ENCODE measurements around the gene AREL1.
A peak's percentile ranks its signal among the peaks of the same experiment; 100 is the strongest.

AREL1 gene

DNA sequence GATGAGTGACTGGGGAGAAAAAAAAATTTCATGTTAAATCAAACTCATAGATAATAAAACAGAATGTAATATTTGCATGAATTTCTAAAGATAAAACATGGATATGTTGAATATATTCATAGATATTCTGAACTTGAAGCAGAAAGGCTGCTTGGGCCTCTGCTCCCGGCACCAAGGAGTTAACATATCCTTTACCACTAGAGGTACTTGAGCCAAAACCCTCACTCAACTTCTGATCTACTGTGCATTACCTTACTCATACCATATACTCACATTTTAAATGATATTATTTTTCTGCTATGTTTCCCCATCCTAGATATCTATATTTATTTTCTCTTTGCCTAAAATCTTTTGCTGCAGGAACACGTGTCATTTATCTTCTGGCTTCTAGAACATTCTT lies 14.9 kb downstream of the AREL1 start:
- no peak for DNase-seq

DNA sequence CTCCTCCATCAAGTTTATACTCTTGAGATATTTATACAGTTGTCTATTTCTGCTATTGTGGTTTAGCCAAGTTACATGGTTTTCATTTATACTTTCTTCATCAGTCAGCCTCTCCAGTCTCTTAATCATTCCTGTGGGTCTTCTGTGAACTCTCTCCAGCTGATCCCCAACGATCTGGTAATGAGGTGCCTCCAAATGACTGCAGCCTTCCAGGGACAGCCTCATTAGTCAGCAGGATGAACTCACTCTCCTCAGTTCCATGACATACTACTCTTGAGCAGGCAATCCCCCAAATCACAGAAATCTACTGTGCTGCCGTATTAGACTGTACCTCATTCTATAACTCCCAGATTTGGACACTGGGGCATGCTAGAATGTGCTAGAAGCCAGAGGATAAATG lies 15.3 kb downstream of the AREL1 start:
- no peak for DNase-seq

- DNase-seq = no peak
Observed at GRCh38 chr14:74697011-74697410, 15.9 kb downstream of the AREL1 start.

DNA sequence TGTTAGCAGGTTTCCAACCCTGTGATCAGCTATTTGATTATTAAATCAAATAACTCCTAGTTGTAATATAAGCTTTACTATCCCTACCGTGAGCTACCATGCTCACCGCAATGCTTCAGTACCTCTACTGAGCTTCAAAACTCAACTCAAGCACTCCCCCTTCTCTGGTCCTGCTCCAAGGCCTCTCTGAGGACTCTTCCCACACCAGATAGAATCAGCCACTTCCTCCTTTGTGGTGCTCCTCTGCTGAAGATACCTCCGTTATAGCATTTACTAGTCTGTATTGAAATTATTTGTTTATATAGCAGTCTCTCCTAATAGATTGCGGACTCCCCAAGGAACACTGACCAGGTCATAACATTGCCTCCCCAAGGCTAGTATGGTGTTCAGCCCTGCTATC lies 17.5 kb downstream of the AREL1 start:
- no peak for DNase-seq

DNA sequence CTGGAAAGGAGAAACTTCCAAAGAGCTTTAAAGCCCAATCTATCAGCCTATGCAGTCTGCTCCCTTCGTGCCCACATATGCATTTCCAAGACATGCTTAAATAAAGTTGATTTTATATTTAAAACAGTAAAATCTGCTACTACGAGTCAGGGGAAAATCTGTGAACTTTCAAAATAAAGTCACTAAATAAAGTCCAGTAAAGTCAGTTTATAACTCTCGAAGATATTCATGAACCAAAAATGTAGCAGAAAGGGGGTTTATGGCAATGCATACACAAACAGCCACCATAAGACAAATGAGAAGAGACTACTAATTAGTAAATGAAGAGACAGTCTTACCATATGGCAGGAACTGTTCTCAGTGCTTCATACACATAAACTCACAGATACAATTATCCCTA lies 19.7 kb downstream of the AREL1 start:
- DNase-seq = no peak

- DNase-seq = no peak
Observed at GRCh38 chr14:74691456-74691855, 21.4 kb downstream of the AREL1 start.

GRCh38 chr14:74685921-74686678 lies 26.8 kb downstream of the AREL1 start:
- no peak for DNase-seq

DNA sequence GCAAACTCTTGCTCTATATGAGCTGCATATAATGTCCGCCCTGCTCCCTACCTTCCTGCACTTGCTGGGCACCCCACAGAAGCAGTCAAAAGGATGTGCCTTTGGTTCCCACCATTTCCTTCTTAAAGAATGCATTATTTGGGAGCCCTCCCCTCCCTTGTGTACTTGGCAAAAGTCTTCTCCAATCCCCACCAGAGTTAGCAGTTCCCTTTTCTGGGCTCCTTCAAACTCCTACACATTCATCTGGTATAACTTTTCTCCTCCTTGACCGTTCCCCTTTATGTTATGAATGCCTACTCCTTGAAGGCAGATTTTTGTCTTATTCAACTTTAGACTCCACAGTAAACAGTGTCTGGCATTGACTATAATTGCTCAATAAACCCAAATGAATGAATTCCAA lies 27.8 kb downstream of the AREL1 start:
- DNase-seq = no peak

DNA sequence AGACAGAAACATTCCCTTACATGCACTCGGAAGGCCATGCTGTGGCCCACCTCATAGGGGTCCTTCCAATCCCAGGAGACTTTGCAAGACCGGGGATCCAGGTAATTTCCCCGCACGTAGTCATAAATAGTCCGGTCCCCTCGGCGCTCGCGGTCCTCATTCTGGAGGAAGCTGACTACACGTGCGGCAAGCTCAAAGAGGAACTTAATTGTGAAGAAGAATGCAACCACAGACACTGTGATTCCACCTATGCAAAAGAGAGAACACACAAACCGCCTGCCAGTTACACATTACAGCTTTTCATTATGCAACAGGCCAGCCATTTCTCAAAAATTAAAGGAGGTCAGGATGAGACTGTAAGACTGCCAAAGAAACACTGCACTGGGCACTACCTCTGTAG lies 28.4 kb downstream of the AREL1 start:
- DNase-seq = no peak

DNA sequence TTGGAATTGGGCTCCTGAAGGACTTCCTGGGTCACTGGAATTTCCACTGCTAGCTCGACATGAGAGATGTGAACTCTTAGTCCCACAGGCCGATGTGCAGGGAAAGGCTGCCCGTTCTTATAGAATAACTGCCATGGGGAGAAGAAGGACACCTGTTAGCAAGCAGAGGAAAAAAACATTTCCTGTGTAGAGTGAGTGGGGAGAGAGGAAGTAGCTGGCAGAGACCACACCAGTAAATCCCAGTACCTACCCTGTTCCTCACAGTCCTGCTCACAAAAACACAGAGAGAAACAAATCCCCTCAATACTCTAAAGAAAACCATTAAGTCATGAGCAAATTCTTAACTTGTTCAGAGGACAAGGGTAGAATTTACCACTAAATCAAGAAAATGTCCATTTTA lies 29.5 kb downstream of the AREL1 start:
- DNase-seq = no peak

- DNase-seq = peak; percentile 46
Observed at GRCh38 chr14:74682169-74682952, 30.5 kb downstream of the AREL1 start.

GRCh38 chr14:74675219-74675618 lies 37.7 kb downstream of the AREL1 start:
- no peak for DNase-seq

DNA sequence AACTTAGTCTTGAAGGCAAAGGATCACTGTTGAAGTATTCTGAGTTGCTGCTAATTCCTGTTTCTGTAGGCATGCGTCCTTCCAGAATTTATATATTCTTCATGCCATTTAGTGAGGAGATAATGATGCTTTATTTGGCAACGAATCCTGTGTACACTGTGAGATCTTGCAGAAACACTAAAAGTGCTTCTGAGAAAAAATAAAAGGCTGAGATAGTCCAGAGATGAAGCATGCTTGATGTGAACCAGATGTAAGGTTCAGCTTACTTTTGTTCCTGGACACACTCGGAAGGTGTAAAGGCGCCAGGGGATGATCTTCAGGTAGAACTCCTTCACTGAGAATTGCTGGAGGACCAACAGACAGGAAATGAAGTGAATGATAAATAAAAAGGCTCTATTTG lies 39.1 kb downstream of the AREL1 start:
- no peak for DNase-seq

GRCh38 chr14:74671789-74672188 lies 41.1 kb downstream of the AREL1 start:
- no peak for DNase-seq

GRCh38 chr14:74670726-74671411 lies 42.0 kb downstream of the AREL1 start:
- DNase-seq = no peak

DNA sequence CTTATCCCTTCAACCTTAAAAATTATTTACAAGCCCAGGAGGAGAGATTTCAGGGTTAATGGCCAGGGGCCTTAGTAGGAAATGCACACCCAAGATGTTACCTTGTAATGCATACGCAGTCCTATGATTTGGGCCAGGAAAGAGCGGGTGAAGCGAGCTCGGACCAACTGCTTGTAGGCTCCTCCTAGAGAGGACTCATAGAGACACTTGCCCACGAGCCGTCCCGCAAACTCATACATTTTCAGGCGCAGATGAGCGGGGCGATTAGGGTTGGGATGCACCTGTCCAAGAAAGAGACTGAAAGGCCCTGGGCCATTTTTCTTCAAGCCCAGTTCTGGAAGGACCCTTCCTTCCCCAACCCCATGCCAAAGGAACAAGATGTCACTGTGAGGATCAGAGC lies 43.0 kb downstream of the AREL1 start:
- no peak for DNase-seq

DNA sequence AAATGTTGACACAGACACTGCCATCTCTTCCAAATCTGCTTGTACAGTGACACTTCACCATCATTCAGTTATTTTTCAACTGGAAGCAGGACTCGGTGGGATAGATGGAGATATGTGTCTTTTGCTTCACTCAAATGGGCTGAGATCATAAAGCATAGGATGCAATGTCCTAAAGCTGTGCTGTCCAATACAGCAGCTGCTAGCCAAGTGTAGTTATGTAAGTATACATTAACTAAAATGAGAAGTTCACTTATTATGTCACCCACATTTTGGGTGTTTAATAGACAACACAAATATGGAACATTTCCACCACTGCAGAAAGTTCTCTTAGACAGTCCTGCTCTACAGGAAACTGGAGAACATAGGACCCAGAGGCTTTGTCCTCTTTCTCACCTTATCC lies 43.6 kb downstream of the AREL1 start:
- DNase-seq = no peak

DNA sequence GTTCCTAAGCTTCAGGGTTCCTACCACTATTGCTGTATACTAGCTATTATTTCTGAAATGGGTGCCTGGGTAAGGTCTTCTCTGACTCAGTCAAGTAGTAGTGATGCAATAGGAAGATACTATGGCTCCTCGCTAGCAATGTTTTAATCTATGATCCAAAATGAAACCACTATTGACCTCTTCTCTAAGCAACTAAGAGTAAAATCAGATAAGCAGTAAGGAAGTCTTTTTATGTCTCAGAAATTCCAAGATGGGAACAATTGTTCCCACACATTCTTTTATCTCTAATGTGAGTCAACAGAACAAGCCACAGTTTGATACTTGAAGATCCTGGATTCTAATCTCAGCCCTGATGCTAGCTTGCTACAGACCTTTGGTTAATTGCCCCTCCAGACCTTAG lies 45.1 kb downstream of the AREL1 start:
- DNase-seq = no peak

GRCh38 chr14:74664717-74665116 lies 48.2 kb downstream of the AREL1 start:
- no peak for DNase-seq

GRCh38 chr14:74663884-74664283 lies 49.0 kb downstream of the AREL1 start:
- no peak for DNase-seq

GRCh38 chr14:74661726-74662450 lies 51.0 kb downstream of the AREL1 start:
- DNase-seq = no peak

DNA sequence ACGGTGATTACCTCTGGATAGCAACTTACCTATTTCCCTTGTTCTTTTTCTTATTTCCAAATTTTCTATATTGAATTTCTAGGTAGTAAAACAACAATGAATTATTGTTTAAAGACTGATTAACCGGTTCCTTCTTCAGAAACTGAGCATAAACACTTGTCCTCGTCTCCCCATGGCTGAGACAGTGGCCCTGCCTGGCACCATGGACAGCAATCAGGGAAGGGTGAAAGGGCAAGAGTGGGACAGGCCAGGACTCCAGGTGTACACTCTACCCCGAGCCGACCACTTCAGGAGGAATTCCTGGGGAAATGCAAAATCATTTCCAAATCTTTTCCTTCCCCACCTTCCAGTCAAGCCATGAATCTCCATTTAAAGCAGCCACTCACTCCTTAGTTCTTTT lies 52.0 kb downstream of the AREL1 start:
- DNase-seq = no peak

DNA sequence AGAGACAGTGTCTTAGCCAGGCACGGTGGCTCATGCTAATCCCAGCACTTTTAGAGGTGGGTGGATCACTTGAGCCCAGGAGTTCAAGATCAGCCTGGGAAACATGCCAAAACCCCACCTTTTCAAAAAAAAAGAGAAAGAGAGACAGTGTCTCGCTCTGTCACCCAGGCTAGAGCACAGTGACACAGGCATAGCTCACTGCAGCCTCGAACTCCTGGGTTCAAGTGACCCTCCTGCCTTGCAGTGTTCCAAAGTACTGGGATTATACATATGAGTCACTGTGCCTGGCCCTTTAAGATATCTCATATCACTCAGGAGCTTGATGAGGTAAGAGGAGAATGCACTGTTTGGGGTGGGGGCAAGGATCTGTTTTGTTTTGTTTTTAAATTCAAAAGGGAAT lies 52.7 kb downstream of the AREL1 start:
- no peak for DNase-seq

All from midbrain (tissue), 1 donor.